ENCODE data around the gene HOXB3. TPM values are rescaled to one million over a fixed set of nuclear protein-coding genes. Genes with fewer than 3 reads are reported as not detected.
A peak's percentile ranks its signal among the peaks of the same experiment; 100 is the strongest.

Gene HOXB3
- polyA plus RNA-seq, 3 donors = 153 to 258 (median 169) TPM

DNA sequence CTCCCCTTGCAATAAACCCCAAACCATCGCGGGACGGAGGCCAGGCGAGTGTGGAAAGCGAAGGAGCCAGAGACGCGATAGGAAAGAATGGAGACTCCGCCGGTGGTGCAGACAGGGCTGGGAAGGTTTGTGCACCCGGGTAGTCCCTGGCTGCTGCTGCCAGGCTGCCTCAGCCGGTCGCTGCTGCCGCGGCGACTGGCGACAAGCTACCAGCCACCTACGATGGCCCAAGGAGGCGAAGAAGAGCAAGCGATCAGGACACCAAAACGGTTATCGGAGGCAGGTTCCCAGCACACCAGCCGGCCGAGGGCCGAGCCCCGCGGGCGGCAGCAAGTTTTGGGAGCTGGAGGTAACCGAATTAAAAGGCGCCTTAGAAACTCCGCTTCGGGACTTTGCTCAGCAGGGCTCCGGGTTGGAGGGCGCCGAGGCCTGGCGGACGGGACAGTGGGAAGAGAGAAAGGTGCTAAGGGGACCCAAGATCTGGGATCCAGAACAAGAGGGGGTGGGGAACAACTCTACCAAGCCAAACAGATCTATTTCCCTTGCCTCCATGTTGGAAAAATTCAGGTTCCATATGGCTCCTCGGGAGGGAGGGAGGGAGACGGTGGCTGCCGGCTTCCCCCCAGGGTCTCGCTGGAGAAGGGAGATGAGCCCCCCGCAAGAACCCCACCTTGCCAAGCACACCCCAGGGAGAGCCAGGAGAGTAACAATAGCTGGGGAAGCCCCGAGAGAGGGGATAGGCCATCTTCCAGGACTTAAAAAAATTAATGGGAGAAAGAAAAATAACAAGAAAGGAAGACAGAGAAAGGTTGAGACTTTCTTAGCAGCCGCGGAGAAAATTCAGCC is 35.4 kb downstream of the HOXB3 start:
- DNase-seq (ENCODE audit: extremely low read depth in 1 of 11, low read depth in 9 of 11, low spot score in 4 of 11) = no peak

DNA sequence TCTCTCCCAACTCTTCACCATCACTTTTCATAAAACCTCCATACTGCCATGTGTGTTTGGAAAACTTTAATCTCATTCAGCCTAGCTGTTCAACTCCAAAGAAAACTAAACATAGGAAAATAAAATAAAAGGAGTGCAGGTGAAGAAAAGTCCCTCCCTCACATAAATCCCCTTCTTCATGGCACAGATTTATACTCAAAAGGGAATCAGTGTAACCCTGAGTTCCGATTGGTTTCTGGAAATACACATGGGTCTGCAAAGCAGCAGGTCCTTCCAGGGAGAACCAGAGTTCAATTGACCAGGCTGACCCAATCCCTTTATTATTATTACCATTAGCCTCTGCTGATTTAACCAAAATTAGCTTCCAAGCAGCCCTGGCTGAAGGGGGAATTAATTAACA is 36.2 kb downstream of the HOXB3 start:
- DNase-seq (ENCODE audit: extremely low read depth in 1 of 11, low read depth in 9 of 11, low spot score in 4 of 11) = no peak

DNA sequence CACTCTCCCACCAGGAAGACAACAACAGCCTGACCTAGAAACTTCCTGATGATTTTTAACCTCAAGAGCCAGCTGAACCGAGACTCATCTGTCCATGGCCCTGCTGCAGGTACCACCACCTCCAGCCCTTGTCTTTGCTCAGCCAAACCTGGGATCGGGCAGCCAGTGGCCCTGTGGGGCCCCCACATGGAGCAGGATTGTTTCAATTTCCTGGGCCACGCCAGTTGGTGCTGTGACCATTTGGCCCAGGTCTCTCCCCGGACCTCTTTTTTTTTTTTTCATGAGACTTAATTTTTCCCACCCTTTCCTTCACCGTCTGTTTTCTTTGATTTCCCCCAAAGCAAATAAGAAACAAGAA is 36.9 kb downstream of the HOXB3 start:
- no peak for DNase-seq (ENCODE audit: extremely low read depth in 1 of 11, low read depth in 9 of 11, low spot score in 4 of 11)

DNA sequence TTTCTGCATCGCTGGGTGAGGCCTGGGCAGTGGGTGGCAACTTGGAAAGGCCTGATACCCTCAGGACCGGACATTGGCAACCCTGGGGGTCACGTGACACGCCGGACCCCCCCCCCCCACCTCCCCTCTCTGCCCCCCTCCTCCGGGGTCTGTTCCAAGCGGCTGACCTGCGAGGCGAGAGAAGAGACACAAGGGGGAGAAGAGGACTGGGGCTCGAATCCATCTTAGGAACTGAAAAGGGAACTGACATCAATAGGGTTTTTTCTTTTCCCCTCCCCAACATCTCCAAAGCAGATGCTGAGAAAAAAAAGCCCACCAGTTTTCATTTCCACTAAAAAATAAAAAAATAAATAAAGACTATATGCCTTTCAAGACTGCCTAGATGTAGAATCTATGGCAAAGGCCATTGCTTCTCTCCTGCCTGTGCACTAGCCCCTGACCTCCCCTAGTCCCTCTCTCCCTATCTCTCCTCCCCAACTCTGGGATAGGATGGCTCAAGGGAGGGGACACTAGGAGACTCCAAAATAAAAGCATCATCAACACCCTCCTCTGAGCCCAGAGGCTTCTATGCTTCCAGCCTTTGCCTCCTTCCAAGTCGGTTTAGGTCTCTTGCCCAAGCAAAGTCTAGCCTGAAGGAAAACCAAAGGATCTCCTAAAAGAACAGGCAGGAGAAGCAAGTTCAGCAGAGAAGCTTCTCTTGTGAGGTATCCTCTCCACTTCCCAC is 37.4 kb downstream of the HOXB3 start:
- no peak for DNase-seq (ENCODE audit: extremely low read depth in 1 of 11, low read depth in 9 of 11, low spot score in 4 of 11)

GRCh38 chr17:48551596-48552465 is 38.2 kb downstream of the HOXB3 start:
- DNase-seq (ENCODE audit: extremely low read depth in 1 of 11, low read depth in 9 of 11, low spot score in 4 of 11) = no peak

DNA sequence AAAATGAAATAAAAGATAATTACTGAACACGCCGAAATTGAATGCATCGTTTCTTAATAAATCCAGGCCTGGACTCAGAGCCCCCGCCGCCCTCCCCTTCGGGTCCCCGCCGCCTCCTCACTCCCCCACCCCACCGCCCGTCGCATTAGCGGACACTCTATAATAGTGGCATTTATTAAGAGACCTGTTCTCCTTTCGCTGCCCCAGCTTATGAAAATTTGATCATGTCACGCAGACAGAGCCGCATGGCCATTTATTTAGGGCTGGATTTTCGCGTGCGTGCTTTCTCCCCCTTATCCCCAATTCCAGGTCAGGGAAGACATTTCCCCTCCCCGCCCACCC is 38.9 kb downstream of the HOXB3 start:
- no peak for DNase-seq (ENCODE audit: extremely low read depth in 1 of 11, low read depth in 9 of 11, low spot score in 4 of 11)

GRCh38 chr17:48550502-48551213 is 39.4 kb downstream of the HOXB3 start:
- no peak for DNase-seq (ENCODE audit: extremely low read depth in 1 of 11, low read depth in 9 of 11, low spot score in 4 of 11)

DNA sequence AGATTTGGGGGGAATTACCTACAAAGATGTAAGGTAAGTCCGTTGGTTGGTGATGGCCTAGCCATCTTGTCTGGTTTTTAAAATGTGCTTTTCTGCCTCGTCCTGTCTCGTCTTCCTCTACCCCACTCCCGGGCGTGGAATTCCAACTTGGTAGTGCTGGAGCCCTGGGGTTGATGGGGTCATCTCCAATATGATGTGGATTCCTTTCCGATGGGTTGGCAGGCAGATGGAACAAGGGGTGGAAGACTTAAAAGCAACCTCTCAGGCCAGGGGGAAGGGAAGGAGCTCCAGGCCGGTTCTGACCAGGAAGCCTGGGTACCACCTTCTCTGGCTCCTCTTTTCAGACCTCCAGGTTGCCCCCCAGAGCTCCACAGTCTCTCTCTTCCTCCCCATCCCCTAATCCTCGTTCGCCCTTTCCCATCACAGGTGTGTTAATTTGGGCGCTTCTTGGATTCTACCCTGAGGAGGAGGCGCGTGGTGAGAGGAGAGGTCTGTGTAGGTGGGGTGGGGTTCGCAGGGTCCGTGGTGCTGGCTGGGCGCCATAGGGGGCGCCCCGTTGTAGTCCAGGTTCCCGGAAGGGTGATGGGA is 40.0 kb downstream of the HOXB3 start:
- no peak for DNase-seq (ENCODE audit: extremely low read depth in 1 of 11, low read depth in 9 of 11, low spot score in 4 of 11)

GRCh38 chr17:48549281-48549630 is 40.8 kb downstream of the HOXB3 start:
- peak in 1 of 11 donors; percentile 7 for DNase-seq (ENCODE audit: extremely low read depth in 1 of 11, low read depth in 9 of 11, low spot score in 4 of 11)

DNA sequence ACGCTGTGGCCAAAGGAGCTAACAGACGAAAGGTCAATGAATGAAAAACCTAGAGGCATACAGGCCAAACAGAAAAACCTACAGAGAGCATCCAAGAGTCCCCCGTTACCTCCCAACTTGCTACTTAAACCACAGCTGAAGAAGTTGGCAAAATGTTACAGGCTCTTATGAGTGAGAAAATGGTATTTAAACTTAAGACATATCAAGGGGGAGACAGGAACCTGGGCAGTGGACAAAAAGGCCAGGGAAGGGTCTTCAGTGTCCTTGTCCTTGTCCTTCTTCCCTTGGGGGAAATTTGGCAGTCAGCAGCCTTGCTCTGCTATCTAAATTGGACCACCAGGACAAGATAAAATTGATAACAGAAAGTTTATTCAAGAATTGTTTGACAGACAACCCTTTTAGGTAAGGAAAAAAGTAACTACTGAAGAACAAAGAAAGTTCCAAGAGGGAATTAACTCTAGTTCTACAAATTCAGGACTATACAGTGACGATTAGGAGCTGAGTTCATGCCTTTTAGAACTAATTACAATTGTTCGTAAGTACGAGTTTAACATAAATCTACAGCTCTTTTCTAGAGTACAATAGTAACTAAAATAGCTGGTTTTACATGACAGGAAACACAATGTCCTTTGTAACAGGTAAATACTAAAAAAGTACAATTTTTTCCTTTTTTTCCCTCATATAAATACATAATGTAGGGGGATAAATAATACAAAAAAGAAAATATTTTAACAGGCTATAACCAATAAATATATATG is 41.3 kb downstream of the HOXB3 start:
- DNase-seq (ENCODE audit: extremely low read depth in 1 of 11, low read depth in 9 of 11, low spot score in 4 of 11) = no peak

- DNase-seq (ENCODE audit: extremely low read depth in 1 of 11, low read depth in 9 of 11, low spot score in 4 of 11) = no peak
Measured at GRCh38 chr17:48547808-48548522, 42.1 kb downstream of the HOXB3 start.

DNA sequence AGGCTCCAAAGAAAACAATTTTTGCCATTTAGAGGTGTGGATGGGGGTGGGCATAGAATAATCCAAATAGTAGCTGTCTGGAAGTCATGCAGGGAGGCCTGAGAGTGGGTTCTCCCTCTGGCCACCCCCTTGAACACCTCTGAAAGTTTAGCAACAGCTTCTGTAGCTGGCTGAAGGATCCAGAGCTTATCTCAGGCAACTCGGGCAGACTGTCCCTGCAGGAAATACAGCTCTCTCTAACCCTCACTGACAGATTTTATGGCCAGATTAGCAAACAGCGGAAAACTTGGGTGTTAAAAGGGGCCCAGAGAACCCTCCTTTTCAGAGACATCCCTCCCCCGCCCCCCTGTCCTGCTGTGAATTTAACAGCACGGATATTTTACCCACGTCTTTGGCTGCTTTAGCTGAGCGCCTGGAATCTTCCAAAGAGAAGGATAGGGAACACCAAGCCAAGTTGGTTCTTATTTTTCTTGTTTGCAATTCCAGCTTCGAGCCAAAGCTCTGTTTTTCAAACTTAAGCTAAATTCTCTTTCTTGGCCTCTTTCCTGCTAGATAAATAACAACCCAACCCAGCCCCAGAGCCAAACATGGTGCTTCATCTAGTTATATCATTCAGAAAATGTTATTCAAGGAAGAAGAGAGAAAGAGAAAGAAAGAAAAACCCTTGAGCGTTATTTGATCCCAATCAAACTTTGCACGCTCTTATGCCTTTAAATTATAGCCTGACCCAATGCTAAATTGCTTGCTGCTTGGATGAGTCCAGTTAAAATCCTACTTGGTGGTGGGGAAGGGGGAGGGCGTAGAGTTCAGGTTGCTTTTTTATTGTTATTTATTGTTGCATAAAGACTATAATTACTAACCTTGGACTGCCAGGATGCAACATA is 42.9 kb downstream of the HOXB3 start:
- peak in 2 of 11 donors; percentile 79 for DNase-seq (ENCODE audit: extremely low read depth in 1 of 11, low read depth in 9 of 11, low spot score in 4 of 11)

DNA sequence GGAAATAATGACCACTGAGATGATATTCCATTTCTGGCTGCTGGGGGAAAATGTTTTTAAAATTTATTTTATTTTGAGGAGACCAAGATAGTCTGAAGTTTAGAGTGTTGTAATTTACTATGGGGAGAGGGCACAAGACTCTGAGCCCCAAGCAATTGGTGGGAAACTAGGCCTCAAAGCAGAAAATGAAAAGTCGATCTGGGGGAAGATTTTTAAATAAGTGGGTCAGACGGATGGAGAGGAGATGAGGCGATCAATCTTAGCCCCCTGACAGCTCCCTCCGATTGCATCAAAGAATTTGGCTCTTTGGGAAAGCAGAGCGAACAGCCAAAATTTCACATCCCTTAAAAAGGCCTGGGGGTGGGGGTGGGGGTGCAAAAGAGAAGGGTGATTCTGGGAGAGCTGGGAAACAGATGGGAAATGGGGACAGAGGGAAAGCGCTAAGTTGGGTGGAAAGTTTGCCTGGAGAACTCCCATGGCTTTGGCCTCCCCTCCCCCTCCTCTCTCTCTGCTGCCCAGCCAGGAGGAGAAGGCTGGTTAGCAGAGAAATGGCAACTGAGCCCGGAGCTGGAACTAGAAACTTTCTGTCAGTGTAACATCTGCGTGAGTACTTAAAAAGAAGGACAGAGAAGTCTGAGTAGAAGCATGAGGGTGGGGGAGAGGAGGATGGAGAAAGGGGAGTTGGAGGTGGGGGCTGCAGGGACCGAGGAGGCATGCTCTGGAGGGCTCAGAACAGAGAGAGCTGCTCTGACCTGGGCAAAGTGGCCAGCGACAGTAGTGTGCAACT is 43.7 kb downstream of the HOXB3 start:
- no peak for DNase-seq (ENCODE audit: extremely low read depth in 1 of 11, low read depth in 9 of 11, low spot score in 4 of 11)

- no peak for DNase-seq (ENCODE audit: extremely low read depth in 1 of 11, low read depth in 9 of 11, low spot score in 4 of 11)
Measured at GRCh38 chr17:48545539-48545938, 44.5 kb downstream of the HOXB3 start.

DNA sequence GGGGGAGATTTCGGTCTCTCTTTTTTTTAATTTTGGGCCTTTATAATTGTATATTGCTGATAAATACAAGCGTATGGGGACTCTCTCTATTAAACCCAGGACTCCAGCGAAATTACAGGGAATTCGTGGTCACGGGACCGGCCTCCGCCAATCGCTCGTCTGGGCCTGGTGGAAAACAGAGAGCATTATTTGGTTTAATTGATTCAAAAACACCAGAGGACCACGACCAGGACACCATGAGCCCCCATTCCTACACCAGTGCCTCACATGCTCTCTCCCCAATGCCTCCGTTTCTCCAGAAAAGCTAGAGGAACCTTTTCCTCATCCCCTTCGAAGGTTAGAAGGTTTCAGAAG is 45.0 kb downstream of the HOXB3 start, which contains the start of gene HOXB2:
Gene HOXB2, minus strand, starts transcription at position 88 of the 354 bp plus-strand sequence. CDS start 198 bp downstream, outside the sequence.
- no peak for DNase-seq (ENCODE audit: extremely low read depth in 1 of 11, low read depth in 9 of 11, low spot score in 4 of 11)
